GM21515 (cell line): Measurements from ENCODE around the gene SPATS2L.
"Not testable (repeated sequence)": the region's sequence is repeated elsewhere in the genome, so short reads cannot be mapped to it uniquely, and the experiment has no call there.

Experiments
- ATAC-seq: cut with Tn5 transposase; IDR thresholded peaks from one replicate; pipeline ENCODE4 v1.9.1; 2021; ENCODE audit not compliant: unreplicated experiment

The SPATS2L gene

DNA sequence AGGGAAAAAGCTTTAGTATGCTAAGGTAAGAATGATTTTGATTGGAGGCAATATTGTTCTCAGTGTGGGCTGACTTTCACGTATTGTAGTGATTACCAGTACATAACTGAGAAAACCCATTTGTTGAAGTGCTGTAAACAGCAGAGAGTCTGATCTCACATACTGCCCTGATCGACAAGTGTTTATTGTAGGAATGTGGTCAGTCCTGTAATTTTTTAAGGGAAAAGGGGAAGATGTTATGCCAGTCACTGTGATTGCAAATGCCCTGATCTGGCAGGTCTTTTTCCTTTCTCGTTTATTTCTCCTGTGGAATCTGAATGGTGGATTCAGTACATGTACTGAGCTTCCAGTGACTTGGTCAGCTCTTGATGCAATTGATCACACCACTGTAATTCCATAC is 11.5 kb downstream of the SPATS2L start:
- no peak for ATAC-seq

DNA sequence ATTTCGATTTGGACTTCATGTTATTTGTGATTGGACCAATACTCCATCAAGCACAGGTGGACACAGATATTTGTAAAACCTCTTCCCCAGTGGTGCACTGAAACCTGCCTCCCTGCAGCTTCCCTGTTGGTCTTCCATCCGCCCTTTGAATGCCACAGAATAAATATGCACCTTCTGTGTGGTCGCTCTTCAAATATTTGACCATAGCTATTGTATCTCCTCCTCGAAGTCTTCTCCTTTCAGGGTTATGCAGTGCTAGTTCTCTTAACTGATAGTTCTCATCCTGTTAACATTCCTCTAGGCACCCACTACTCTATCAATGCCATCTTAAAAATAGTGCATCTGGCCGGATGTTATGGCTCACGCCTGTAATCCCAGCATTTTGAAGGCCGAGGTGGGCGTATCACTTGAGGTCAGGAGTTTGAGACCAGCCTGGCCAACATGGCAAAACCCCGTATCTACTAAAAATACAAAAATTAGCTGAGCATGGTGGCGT is 12.5 kb downstream of the SPATS2L start:
- ATAC-seq, result no peak

DNA sequence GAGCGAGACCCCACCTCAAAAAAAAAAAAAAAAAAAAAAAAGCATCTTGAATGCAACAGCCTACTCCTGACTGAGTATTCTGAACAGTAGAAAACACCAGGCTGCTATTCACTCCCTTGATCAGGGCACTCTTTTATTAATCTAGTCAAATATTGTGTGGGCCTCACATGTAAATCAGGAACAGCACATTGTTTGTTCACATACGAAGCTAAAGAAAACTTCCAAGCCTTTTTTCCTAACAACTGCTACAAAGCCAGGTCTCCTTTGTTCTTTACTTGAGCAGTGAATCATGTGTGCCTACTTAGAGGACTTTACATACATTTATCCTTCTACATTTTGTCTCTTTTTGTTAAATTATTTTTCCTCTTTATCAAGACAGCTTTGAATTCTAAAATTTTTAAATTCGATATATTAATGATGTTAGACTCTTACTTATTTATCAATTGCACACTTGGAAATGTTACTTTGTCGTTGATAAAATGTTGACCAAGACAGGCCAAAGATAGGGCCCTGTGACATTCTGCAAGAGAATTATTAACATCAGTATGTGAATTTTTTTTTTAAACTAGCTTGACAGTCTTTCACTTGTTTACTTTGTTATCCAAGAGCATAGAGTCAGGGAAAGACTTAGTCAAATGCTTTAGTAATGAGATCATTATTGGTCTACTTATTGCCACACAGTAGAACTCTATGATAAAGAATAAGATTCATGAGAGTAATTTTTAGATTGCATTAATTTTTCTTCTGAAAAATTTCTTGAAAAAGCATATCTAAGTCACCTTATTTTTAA is 13.2 kb downstream of the SPATS2L start:
- ATAC-seq, result no peak

DNA sequence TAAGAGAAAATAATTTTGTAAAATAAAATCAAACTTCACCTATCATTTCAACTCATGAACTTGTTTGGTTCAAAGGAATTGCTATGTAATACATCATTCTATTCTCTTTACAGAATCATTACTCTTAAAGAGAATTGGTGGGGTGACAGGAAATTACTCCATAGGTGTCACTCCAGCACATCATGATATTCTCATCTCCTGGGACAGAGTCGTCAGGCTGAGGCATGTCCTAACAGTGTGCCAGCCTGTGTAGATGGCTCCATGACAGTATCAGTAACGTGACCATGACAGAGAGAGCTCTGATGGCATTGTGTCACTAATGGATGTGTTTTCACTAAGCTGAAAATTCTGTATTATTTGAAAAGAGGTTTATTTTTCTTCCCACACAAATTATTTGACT is 13.9 kb downstream of the SPATS2L start:
- ATAC-seq, result no peak

DNA sequence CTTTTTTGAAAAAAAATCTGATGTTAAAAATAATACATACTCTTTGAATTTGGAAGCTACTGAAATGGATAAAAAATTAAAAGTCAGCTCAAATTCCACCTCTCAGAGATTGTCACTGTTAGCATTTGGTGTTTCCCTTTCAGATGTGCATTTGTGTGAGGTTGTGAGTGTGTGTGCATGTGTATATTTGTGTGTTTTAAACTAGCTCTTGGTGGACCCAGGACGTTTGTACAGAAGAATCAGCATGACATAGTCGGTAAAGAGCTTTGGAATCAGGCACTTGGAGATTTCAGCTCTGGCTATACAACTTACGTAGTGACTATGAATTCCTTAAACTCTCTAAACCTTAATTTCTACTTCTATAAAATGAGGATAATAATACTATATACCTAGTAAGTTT is 14.5 kb downstream of the SPATS2L start:
- ATAC-seq, result no peak

DNA sequence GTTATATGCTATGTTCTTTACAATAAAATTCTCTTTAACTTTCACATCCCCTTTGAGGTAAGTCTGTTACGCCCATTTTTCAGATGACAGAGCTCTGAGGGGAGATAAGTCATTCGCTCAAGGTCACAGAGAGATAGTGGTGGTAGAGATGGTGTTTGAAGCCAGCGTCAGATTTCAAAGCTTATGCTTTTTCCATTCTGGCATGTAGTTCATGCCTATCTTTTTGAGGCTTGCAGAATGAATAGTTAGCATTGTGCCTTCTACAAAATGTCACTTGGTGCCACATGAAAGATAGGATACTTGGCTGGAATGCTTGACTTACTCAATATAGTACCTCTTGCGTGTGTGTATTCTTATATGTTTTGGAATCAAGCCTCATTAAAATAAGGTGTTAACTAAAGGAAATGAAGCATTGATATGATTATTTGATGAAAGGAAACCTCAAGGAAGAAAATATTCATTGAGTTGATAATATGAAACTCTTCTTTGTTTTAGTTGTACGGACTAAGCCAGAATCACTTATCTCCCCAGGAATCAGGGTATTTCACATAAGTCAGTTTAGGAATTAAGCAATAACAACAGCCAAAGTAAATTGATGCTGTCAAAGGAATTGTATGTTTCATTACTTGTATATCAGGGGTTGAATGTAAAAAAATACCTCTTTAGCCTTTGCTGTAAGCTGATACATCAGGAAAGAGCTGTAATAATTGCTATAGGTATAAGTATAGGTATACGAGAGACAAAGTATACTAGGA is 15.5 kb downstream of the SPATS2L start:
- ATAC-seq, result no peak

DNA sequence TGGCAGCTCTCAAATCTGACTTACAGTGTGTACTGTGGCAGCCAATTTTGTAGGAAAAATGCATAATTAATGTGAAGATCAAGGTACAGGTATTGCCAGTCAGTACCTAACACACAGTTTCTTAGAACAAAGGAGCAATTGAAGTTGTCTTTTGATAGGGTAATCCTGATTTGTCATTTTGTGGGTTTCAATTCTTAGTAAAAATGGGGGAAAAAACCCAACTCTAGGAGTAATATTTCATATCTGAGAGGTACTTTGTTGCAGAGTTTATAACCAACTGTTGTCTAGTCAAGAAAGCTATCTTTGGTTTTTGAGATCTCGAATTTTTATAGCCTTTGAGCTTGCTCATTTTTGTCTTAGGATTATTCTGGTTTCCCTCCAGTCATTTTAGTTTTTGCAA is 16.1 kb downstream of the SPATS2L start:
- no peak for ATAC-seq

DNA sequence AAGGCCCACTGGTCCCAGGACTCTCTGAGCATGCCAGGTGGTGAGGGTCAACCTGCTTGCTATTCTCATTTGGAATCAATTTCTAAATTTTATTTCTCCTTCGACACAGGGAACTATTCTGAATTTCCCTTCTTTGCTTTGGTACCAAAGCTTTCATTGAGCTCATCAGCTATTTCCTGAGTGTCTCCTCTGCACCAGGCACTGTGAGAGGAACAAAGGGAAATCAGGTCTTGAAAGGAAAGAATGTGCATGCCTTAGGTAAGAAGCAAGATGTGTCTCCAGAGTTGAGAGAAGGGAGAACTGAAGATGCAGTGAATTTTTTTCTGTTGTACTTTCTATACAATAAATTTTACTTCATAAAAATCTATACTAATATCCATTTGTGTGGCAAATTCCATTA is 17.9 kb downstream of the SPATS2L start:
- ATAC-seq, result no peak

DNA sequence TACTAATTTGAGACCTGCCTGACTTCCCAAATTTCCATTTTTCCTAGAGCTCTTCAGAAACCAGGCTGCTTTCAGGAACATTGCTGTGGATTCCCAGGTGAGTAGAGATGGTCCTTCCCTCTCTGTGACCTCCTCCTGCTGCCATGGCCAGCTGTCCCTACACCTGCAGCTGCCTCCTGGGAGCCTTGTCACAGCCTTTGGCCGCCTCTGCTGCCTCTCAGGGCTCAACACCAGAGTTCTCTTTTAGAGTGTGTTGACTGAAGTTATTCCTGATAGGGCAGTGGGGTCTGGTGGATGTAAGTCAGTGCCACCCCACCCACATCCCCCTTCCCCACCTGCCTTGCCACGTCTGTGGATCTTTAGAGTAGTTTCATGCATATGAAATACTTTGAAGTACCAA is 22.9 kb downstream of the SPATS2L start:
- no peak for ATAC-seq

DNA sequence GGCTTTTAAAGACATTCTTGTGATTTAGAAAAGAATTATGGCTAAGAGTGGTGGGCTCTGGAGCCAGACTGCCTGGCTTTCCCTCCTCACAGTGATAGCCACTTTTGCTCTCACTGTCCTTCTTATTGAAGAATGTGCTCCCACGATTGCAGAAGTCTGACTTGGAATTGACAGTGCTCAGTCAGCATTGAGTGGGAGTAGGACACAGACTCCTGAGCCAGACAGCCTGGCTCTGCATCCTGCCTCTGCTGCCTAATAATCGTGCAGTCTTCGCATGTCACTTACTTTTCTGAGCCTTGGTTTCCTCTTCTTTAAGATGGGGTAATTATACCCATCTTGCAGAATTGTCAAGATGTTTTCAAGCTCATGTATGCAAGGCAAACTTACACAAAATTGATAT is 23.3 kb downstream of the SPATS2L start:
- no peak for ATAC-seq

DNA sequence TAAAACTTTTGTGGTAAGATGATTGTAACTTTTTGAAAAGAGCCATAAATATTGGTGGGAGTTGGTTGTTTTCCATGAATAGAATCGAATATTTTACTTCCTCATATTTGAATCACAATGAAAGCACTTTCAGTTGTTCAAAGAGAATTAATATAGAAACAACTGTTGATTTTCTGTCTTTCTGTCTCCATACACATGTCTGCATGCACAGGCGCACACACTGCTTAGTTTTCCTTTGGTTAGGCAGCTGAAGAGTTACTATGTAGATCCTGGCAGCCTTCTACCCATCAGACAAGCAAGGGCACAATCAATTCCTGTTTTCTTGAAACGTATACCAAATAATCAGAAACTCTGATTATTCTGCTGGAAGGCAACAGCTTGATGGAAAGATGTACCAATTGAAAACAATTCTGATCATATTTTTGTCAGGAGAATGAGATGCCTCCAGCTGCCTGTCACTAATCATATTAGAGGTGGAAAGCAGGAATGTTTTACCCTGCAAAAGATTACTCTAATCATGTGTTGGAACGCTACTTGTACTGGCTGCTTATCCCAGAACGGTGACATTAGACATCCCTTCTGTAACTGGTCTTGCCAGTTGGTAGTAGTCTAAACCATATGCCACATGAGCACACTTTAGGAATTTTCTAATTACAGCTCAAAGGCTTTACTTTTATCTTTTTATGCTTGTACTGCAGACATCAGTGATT is 24.0 kb downstream of the SPATS2L start:
- ATAC-seq, result no peak

DNA sequence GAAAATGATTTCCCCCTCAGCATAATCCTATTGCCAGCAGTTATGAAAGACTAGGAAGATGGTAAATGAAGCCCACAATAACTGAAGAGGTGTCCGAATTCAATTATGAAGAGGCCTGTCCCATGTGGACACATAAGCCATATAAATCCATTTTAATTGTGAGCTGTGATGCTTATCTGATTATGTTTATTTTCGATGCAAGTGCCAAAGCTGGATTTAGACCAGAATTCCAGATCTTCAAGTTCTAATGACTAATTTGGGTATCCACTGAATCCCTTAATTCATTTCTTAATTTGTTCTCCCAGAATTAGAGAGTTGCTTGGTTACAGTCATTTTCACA is 24.5 kb downstream of the SPATS2L start:
- ATAC-seq, result no peak

DNA sequence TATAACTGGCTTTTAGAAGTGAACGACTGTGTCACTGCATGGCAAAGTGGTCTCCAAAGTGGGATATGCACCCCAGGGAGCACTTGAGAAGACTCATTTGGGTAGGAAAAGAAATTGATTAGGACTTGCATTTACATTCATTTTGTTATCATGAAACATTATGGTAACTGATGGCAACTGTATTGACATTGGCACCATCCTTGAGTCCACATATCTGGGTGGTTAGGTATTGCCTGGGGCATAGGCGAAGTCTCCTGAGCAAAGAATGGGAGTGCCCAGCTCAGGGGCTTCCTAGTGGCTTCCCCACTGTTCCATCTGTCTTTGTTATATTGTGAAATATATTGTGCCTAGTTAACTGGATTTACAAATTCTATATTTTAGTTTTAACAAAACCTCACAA is 29.2 kb downstream of the SPATS2L start:
- no peak for ATAC-seq

DNA sequence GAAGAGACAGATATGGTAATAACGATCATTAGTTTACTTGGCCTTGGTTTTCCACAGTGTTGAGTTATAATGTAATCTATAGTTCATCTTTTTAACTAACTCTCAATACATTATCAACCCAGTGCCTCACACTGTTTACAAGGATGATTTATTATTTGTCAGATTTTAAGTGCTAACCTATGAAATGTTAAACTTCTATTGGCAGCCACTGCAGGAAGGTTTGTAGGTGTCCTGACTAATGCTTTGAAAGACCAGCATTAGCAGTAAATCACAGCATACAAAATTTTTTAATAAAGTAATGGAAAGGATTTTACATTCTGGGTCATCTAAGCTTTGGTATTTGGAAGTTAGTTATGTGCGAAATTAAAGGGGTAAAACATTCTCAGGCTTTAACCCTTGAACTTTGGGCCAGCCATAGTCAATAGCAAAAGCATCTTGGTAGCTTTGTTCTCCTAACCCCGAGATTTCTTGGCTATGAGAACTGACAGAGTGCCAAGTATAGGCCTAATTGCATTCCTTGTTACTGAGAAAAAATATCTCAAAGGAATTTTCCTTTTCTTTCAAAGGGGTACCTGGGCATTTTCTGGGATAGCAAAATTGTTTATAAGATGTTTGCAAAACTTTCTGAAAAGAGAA is 30.6 kb downstream of the SPATS2L start:
- no peak for ATAC-seq

DNA sequence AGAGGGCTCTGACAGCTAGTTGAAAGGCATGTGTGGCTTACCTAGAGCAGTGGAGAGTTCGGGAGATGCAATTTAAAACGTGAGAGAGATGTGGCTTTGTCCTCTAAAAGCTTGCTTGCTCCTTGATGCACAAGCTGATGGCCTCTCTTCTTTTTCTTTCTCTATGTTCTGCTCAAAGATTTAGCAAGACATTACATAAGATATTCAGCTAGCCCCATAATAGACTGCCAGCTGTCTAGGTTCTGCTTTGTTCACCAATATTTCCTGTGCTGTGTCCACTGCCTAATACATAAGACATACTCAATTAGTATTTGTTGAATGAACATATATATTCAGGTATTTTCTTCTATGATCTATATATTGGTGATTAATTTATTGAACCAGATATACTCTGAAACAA is 31.1 kb downstream of the SPATS2L start:
- ATAC-seq, result no peak

DNA sequence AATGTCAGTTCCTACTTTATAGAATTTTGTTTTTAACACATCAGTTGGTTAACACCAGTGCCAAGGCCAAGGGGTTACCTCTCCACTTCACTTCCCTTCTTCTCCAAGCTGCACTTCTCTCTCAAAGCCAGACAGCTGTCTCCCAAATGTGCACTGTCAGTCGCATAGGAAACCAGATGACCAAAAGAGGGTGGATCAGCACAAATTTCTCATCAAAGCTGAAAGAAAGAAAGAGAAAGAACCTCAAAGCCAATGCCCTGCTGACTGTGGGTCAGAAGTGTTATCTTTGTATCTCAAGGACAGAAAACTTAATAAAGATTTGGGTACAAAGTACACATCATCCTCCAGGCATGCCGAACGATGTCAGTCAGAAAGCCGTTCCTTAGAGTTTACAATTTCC is 32.2 kb downstream of the SPATS2L start:
- ATAC-seq, result no peak

DNA sequence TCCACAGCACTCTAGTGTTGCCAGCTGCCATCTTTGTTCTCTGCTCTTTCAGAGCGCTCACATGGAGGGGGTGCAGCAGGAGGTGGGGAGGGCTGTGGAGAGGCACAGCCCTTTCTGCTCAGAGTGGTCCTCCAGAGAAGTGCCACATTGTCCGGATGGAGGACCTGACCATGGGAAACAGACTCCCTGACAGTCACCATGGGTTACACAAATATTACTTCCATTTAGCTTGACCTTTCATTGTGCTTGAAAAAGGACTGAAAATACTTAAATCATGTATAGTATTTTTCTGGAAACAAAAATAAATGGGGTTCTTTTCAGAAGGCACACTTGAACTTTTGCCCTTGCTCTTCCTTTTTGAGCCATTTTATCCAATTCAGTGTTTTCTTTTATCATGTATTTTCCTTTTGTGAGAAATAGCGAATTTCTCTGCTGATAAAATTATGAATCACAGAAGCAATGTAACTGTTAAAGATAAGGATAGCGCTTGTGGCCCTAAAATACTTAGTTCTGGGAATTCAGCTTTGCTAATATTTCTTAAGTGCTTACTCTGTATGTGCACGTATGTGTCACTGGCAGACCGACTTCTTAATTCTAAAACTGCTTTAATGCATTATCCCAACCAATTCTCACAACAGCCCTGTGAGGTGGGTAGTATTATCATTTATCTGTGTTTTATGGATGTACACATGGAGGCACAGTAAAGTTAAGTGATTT is 34.2 kb downstream of the SPATS2L start:
- ATAC-seq, result no peak

DNA sequence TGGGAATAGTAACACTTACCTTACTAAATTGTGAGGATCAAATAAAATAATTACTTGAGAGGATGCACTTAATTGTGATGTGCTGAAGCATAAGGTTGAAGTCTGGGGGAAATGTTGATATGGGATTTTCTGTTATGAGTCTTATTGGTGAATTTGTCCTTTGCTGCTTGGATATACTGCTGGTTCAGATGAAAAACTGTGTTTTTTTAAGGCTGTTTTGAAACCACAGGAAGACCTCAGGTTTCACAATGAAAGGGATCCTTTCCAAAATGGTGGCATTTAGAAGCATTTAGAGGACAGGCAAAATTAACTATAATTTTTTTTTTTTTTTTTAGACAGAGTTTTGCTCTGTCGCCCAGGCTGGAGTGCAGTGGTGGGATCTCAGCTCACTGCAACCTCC is 34.9 kb downstream of the SPATS2L start:
- ATAC-seq, result no peak

DNA sequence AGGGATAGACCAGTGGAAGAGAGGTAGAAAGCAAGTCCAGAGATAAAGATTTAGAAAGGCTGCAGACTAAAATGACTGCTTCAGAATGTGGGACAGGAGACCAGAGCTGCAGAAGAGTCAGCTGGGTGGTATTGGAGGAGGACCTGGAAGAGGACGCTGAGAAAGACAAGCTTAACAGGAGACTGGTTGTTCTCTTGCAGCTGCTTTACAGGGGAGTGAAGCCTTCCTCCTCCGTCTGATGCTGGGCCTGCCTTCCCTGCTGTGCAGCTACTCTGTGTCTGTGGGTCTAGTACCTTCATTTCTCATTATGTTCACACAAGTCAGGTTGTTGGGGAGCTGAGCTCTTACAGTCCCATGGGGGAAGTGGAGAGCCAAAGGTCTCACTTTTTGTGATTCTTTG is 35.7 kb downstream of the SPATS2L start:
- ATAC-seq, result no peak

DNA sequence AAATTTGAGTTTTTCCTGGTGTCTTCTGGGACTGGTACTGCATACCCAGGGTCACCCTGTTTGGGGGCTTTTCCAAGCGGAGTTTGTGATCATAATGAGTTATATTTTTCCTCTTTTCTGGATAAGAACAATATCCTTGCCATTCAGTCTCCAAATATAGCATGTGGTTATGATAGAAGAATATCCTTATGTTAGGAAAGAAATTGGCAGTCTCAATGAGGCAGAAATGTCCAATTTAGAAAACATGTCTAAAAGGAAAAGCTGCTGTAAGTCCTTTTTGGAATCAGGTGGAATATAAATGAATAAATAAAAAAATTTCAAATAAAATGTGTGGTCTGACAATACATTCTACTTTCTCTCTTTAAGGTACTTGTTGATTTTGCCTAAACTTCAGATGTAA is 36.2 kb downstream of the SPATS2L start:
- ATAC-seq, result no peak

DNA sequence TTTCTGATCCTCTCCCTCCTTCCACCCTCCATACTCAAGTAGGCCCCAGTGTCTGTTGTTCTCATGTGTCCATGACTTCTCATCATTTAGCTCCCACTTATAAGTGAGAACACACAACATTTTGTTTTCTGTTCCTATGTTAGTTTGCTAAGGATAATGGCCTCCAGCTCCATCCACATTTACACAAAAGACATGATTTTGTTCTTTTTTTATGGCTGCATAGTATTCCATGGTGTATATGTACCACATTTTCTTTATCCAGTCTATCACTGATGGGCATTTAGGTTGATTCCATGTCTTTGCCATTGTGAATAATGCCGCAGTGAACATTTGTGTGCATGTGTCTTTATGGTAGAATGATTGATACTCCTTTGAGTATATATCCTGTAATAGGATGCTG is 37.7 kb downstream of the SPATS2L start:
- ATAC-seq, result not testable (repeated sequence)
